OCI-LY7 (cell line): ENCODE data around the gene C2orf49.

Experiments used
- EZH2phosphoT487 ChIP-seq: fragments of 200-600 bp; sonication (generic); IDR thresholded peaks from 2 replicates; pipeline ENCODE4 v1.6.1; 2018; ENCODE audit warnings: low read depth, borderline replicate concordance, mild to moderate bottlenecking, mixed run types, antibody characterized with exemption, low read length, moderate library complexity, mixed read lengths
- TF ChIP-seq, protein P1 (sequence below): fragments of 200-600 bp; sonication (generic); conservative IDR thresholded peaks from 2 replicates; pipeline ENCODE4 v1.5.1; 2014; ENCODE audit warnings: mild to moderate bottlenecking, antibody characterized with exemption, low read length, moderate library complexity, mixed read lengths

DNA sequence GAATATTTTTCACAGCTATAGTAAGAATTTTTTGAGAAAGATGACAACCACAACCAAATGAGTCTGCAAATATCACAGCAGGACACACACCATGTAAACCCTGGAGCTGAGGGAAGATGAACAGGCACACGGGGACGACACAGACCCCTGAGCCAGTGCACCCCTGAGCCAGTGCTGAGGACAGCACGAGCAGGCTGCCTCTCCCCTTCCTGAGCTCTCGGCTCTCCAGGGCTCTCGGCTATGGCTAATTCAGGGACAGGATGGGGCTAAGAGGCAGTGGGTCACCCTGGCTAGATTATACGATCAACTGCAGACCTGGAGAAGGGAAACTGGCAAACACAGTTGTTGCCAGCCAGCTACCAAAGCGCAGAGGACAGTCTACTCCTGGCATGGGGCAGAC lies 49.2 kb upstream of the C2orf49 start:
- TF ChIP-seq, protein P1, sequence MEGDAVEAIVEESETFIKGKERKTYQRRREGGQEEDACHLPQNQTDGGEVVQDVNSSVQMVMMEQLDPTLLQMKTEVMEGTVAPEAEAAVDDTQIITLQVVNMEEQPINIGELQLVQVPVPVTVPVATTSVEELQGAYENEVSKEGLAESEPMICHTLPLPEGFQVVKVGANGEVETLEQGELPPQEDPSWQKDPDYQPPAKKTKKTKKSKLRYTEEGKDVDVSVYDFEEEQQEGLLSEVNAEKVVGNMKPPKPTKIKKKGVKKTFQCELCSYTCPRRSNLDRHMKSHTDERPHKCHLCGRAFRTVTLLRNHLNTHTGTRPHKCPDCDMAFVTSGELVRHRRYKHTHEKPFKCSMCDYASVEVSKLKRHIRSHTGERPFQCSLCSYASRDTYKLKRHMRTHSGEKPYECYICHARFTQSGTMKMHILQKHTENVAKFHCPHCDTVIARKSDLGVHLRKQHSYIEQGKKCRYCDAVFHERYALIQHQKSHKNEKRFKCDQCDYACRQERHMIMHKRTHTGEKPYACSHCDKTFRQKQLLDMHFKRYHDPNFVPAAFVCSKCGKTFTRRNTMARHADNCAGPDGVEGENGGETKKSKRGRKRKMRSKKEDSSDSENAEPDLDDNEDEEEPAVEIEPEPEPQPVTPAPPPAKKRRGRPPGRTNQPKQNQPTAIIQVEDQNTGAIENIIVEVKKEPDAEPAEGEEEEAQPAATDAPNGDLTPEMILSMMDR, result no peak
- TF ChIP-seq EZH2phosphoT487, result no peak
